ENCODE results near the gene PLB1. TPM values are rescaled to one million over a fixed set of nuclear protein-coding genes. Genes with fewer than 3 reads are reported as not detected.

Gene PLB1
- total and polyA plus RNA-seq, 2 experiments from 2014 or later = 0.11 to 0.44 TPM

DNA sequence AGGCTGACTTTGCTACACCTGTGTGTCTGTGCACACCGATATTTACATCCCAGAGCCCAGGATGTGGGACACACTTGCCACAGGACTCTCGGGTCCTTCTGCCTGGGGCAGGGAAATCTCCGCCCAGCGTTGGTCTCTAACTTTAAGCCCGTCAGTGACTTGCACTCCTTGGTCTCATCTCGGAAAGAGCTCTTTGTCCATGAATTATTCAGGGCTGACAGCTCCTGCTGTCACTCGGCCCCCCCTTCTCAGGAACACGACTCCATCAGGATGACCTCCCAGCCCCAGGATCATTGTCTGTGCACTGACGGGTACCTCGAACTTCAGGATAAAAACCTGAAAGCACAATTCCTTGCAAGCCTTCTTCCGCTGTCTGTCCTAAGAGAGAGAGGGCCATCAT lies 26.6 kb downstream of the PLB1 start:
- no peaks in the 10 kb centered on the region for H3K9me3 ChIP-seq (ENCODE audit: low read depth)
- TF ChIP-seq EZH2 (IDR thresholded peaks at IDR 0.05; ENCODE audit: insufficient read depth, poor library complexity, severe bottlenecking) (no peak), EZH2phosphoT487 (IDR thresholded peaks at IDR 0.05; ENCODE audit: insufficient read depth, low read depth) (no peak)
- H3K36me3 ChIP-seq (ENCODE audit: low read depth) = no peaks in the 10 kb centered on the region
- H3K4me3 ChIP-seq = no peak overlapping the region
- no peaks in the 10 kb centered on the region for H3F3A ChIP-seq (ENCODE audit: insufficient read depth)
- 35 to 41% methylated on average over 11 of the region's 11 CpGs for WGBS, 2 experiments (ENCODE audit: low coverage in 1 of 2, low lambda C conversion rate in 2 of 2, missing lambda C conversion rate in 2 of 2)
- in situ Hi-C loops (cut with MboI) = no loop called here
- no peaks in the 10 kb centered on the region for H4K20me1 ChIP-seq (ENCODE audit: insufficient read depth)
- H3K79me2 ChIP-seq (ENCODE audit: insufficient read depth) = no peaks in the 10 kb centered on the region
- no peaks in the 10 kb centered on the region for H3K9me2 ChIP-seq (ENCODE audit: insufficient read depth)
- DNase-seq = no peak
- no peak overlapping the region for H3K27ac ChIP-seq
- no peak overlapping the region for H2AFZ ChIP-seq
- H3K9ac ChIP-seq = no peak overlapping the region
- H3K4me2 ChIP-seq (ENCODE audit: unreplicated experiment) = no peak overlapping the region
- H3K27me3 ChIP-seq (replicated peaks; ENCODE audit: insufficient read depth) = peaks cover 76% of the 10 kb centered on the region
- H3K4me1 ChIP-seq (ENCODE audit: insufficient read depth) = no peaks in the 10 kb centered on the region

DNA sequence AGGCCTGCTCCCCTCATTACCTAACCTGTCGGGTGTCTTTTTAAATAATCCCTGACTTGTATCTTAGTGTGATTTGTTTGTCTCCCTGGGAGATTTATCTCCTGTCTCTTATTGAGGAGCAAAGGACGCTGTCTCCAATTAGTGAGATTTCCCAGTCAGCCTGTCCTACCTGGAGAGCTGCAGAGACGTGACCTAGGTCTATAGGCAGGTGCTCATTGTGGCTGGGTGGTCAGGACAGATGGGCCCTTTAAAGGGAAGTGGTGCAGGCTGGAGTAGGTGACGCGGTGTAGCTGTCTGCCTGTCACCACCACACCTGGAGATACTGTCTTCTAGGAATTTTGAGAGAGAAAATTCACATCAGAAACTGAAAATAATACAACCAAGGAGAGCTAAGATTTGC lies 28.0 kb downstream of the PLB1 start:
- Histone ChIP-seq H3K27me3 (replicated peaks; ENCODE audit: insufficient read depth) (peaks cover 63% of the 10 kb centered on the region), H3K36me3 (ENCODE audit: low read depth) (no peaks in the 10 kb centered on the region), H3F3A (ENCODE audit: insufficient read depth) (no peaks in the 10 kb centered on the region), H3K27ac (no peak overlapping the region), H3K9me3 (ENCODE audit: low read depth) (no peaks in the 10 kb centered on the region), H3K9ac (no peak overlapping the region), H3K4me3 (no peak overlapping the region), H3K4me2 (ENCODE audit: unreplicated experiment) (no peak overlapping the region), H3K79me2 (ENCODE audit: insufficient read depth) (no peaks in the 10 kb centered on the region), H4K20me1 (ENCODE audit: insufficient read depth) (no peaks in the 10 kb centered on the region), H3K4me1 (ENCODE audit: insufficient read depth) (no peaks in the 10 kb centered on the region), H2AFZ (no peak overlapping the region), H3K9me2 (ENCODE audit: insufficient read depth) (no peaks in the 10 kb centered on the region)
- WGBS, 2 experiments (ENCODE audit: low coverage in 1 of 2, low lambda C conversion rate in 2 of 2, missing lambda C conversion rate in 2 of 2) = 33 to 36% methylated on average over 5 of the region's 5 CpGs
- no peak for DNase-seq
- in situ Hi-C loops (cut with MboI) = no loop called here
- TF ChIP-seq EZH2phosphoT487 (IDR thresholded peaks at IDR 0.05; ENCODE audit: insufficient read depth, low read depth) (no peak), EZH2 (IDR thresholded peaks at IDR 0.05; ENCODE audit: insufficient read depth, poor library complexity, severe bottlenecking) (no peak)

DNA sequence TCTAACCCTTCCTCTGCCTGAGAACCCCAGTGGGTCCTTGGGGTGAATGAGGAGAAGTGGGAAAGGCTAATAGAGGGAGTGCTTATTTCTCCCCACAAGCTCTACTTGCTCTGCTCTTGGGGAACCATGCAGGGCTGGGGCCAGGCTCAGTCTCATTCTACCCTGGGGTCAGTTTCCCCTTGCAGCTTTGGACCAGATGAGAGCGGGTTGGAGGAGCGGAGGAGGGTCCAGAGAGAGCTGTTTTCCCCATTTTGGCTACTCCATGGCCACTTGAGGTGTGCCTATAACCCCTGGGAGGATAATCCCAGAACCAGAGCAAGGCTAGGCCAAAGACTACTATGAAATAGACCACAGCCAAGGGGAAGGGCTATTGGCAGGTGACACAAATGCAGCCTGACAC lies 29.6 kb downstream of the PLB1 start:
- Histone ChIP-seq H3K36me3 (ENCODE audit: low read depth) (no peaks in the 10 kb centered on the region), H3K79me2 (ENCODE audit: insufficient read depth) (no peaks in the 10 kb centered on the region), H3K4me2 (ENCODE audit: unreplicated experiment) (no peak overlapping the region), H3F3A (ENCODE audit: insufficient read depth) (no peaks in the 10 kb centered on the region), H3K9me3 (ENCODE audit: low read depth) (no peaks in the 10 kb centered on the region), H3K4me1 (ENCODE audit: insufficient read depth) (no peaks in the 10 kb centered on the region), H3K27ac (no peak overlapping the region), H3K9ac (no peak overlapping the region), H3K27me3 (replicated peaks; ENCODE audit: insufficient read depth) (peaks cover 55% of the 10 kb centered on the region), H4K20me1 (ENCODE audit: insufficient read depth) (no peaks in the 10 kb centered on the region), H3K9me2 (ENCODE audit: insufficient read depth) (no peaks in the 10 kb centered on the region), H3K4me3 (no peak overlapping the region), H2AFZ (no peak overlapping the region)
- no peak for TF ChIP-seq EZH2 (IDR thresholded peaks at IDR 0.05; ENCODE audit: insufficient read depth, poor library complexity, severe bottlenecking)
- TF ChIP-seq EZH2phosphoT487 (IDR thresholded peaks at IDR 0.05; ENCODE audit: insufficient read depth, low read depth) = no peak
- in situ Hi-C loops (cut with MboI) = no loop called here
- no peak for DNase-seq
- 57 to 61% methylated on average over 2 of the region's 2 CpGs for WGBS, 2 experiments (ENCODE audit: low coverage in 1 of 2, low lambda C conversion rate in 2 of 2, missing lambda C conversion rate in 2 of 2)

DNA sequence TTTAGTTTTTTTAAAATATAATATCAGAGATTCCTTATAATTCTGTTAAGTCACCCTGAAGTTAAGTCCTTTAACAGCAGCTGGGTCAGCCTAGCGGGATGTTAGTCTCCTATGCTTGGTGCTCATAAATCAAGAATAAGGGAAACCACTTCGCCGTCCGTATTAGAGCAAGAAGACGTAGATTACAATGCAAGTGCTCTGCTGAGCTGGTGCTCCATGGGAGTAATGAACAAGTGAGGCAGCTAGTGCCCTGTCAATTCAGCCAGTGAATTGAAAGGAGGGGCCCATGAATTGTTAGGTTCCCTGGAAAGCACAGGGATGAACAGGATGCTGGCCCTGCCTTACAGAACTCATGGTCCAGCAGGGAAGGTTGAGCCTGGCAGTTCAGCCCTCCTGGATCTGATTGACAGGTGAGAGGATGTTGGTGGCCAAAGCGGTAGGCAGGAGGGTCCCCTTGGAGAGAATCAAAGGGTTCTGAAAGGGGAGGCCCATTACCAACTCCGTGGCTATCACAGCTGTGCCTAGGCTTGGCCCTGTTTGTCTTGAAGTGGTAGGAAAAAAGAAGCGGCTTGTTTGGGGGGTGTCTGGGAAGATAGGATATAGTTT lies 30.8 kb downstream of the PLB1 start:
- DNase-seq = no peak
- H3K79me2 ChIP-seq (ENCODE audit: insufficient read depth) = no peaks in the 10 kb centered on the region
- no peak for TF ChIP-seq EZH2phosphoT487 (IDR thresholded peaks at IDR 0.05; ENCODE audit: insufficient read depth, low read depth)
- H3K27me3 ChIP-seq (replicated peaks; ENCODE audit: insufficient read depth) = peaks cover 46% of the 10 kb centered on the region
- H3K9me3 ChIP-seq (ENCODE audit: low read depth) = no peaks in the 10 kb centered on the region
- no peak overlapping the region for H3K4me3 ChIP-seq
- H3F3A ChIP-seq (ENCODE audit: insufficient read depth) = no peaks in the 10 kb centered on the region
- no peaks in the 10 kb centered on the region for H3K36me3 ChIP-seq (ENCODE audit: low read depth)
- no peaks in the 10 kb centered on the region for H4K20me1 ChIP-seq (ENCODE audit: insufficient read depth)
- no peaks in the 10 kb centered on the region for H3K9me2 ChIP-seq (ENCODE audit: insufficient read depth)
- in situ Hi-C loops (cut with MboI) = no loop called here
- 70 to 75% methylated on average over 8 of the region's 8 CpGs for WGBS, 2 experiments (ENCODE audit: low coverage in 1 of 2, low lambda C conversion rate in 2 of 2, missing lambda C conversion rate in 2 of 2)
- H3K9ac ChIP-seq = no peak overlapping the region
- H3K4me2 ChIP-seq (ENCODE audit: unreplicated experiment) = no peak overlapping the region
- H3K27ac ChIP-seq = no peak overlapping the region
- H2AFZ ChIP-seq = no peak overlapping the region
- H3K4me1 ChIP-seq (ENCODE audit: insufficient read depth) = no peaks in the 10 kb centered on the region

DNA sequence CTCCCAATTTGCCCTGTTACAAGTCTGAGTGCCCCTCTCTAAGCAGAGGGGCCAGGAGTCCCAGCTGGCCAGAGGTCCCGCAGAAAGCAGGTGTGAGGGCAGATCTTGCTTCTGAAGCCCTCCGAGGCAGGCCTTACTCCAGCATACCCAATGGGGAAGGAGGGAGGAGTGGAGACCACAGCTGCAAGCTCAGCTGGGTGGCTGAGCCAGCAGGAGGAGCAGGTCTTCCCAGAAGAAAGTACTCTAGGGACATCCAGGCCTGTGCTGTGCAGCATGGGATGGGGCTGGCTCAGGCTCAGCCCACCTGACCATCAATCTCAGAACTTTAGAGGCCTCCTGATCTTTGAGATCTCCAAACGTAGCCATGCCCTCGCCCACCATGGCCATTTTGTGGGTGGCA lies 31.3 kb downstream of the PLB1 start:
- in situ Hi-C loops (cut with MboI) = no loop called here
- Histone ChIP-seq H3K4me2 (ENCODE audit: unreplicated experiment) (no peak overlapping the region), H3K4me3 (no peak overlapping the region), H3K27me3 (replicated peaks; ENCODE audit: insufficient read depth) (peaks cover 47% of the 10 kb centered on the region), H3K9me2 (ENCODE audit: insufficient read depth) (no peaks in the 10 kb centered on the region), H4K20me1 (ENCODE audit: insufficient read depth) (no peaks in the 10 kb centered on the region), H3K9ac (no peak overlapping the region), H3F3A (ENCODE audit: insufficient read depth) (no peaks in the 10 kb centered on the region), H3K79me2 (ENCODE audit: insufficient read depth) (no peaks in the 10 kb centered on the region), H3K27ac (no peak overlapping the region), H2AFZ (no peak overlapping the region), H3K9me3 (ENCODE audit: low read depth) (no peaks in the 10 kb centered on the region), H3K4me1 (ENCODE audit: insufficient read depth) (no peaks in the 10 kb centered on the region), H3K36me3 (ENCODE audit: low read depth) (no peaks in the 10 kb centered on the region)
- 42 to 44% methylated on average over 4 of the region's 4 CpGs for WGBS, 2 experiments (ENCODE audit: low coverage in 1 of 2, low lambda C conversion rate in 2 of 2, missing lambda C conversion rate in 2 of 2)
- TF ChIP-seq EZH2phosphoT487 (IDR thresholded peaks at IDR 0.05; ENCODE audit: insufficient read depth, low read depth) (no peak), EZH2 (IDR thresholded peaks at IDR 0.05; ENCODE audit: insufficient read depth, poor library complexity, severe bottlenecking) (no peak)
- no peak for DNase-seq
